ENCODE results near the gene OBP2B.
"Not testable (repeated sequence)": the region's sequence is repeated elsewhere in the genome, so short reads cannot be mapped to it uniquely, and the experiment has no call there.

The OBP2B gene

GRCh38 chr9:133200631-133201030 lies 8.4 kb downstream of the OBP2B start:
- no peak for DNase-seq

GRCh38 chr9:133199648-133200321 lies 9.3 kb downstream of the OBP2B start:
- no peak for DNase-seq

- DNase-seq: no peak
Measured at GRCh38 chr9:133195029-133195428, 14.0 kb downstream of the OBP2B start.

- DNase-seq: no peak
Measured at GRCh38 chr9:133194597-133194996, 14.5 kb downstream of the OBP2B start.

GRCh38 chr9:133191989-133192388 lies 17.1 kb downstream of the OBP2B start:
- DNase-seq: no peak

- no peak for DNase-seq
Measured at GRCh38 chr9:133189826-133190225, 19.2 kb downstream of the OBP2B start.

GRCh38 chr9:133188843-133189180 lies 20.2 kb downstream of the OBP2B start:
- no peak for DNase-seq

- DNase-seq: no peak
Measured at GRCh38 chr9:133188006-133188842, 20.8 kb downstream of the OBP2B start.

- DNase-seq: no peak
Measured at GRCh38 chr9:133187561-133188005, 21.5 kb downstream of the OBP2B start.

- no peak for DNase-seq
Measured at GRCh38 chr9:133186736-133187135, 22.3 kb downstream of the OBP2B start.

GRCh38 chr9:133184971-133185370 lies 24.1 kb downstream of the OBP2B start:
- DNase-seq: no peak

GRCh38 chr9:133182151-133182550 lies 26.9 kb downstream of the OBP2B start:
- no peak for DNase-seq

GRCh38 chr9:133181561-133181960 lies 27.5 kb downstream of the OBP2B start:
- no peak for DNase-seq

- no peak for DNase-seq
Measured at GRCh38 chr9:133180953-133181352, 28.1 kb downstream of the OBP2B start.

GRCh38 chr9:133173056-133173455 lies 36.0 kb downstream of the OBP2B start:
- DNase-seq: no peak

GRCh38 chr9:133171161-133171961 lies 37.7 kb downstream of the OBP2B start:
- no peak for DNase-seq

- no peak for DNase-seq
Measured at GRCh38 chr9:133170716-133171115, 38.3 kb downstream of the OBP2B start.

GRCh38 chr9:133169687-133170086 lies 39.4 kb downstream of the OBP2B start:
- DNase-seq: not testable (repeated sequence)

GRCh38 chr9:133169102-133169501 lies 39.9 kb downstream of the OBP2B start:
- DNase-seq: no peak

- DNase-seq: no peak
Measured at GRCh38 chr9:133168432-133168831, 40.6 kb downstream of the OBP2B start.

- no peak for DNase-seq
Measured at GRCh38 chr9:133167769-133168168, 41.3 kb downstream of the OBP2B start.

GRCh38 chr9:133167096-133167730 lies 41.8 kb downstream of the OBP2B start:
- no peak for DNase-seq

GRCh38 chr9:133166392-133166791 lies 42.7 kb downstream of the OBP2B start:
- no peak for DNase-seq

All from right forelimb (tissue), 1 donor.